Activated CD4-positive, alpha-beta T cell treated with anti-CD3 and anti-CD28 coated beads for 24 hours (primary cell): ENCODE data around the gene RNF151.
"Not testable (repeated sequence)": the region's sequence is repeated elsewhere in the genome, so short reads cannot be mapped to it uniquely, and the experiment has no call there.

Experiments
- DNase-seq, 2 donors: peaks; one replicate each; pipeline ENCODE4 v3.0.0-alpha.2; 2020; ENCODE audit warnings: low read depth in 2 of 2

The RNF151 gene

GRCh38 chr16:1938910-1939309 is 27.7 kb upstream of the RNF151 start:
- DNase-seq = no peak

- not testable (repeated sequence) for DNase-seq
These were observed 26.8 kb upstream of the RNF151 start for GRCh38 chr16:1939833-1940232.

- DNase-seq = no peak
These were observed 26.1 kb upstream of the RNF151 start for GRCh38 chr16:1940273-1941161.

GRCh38 chr16:1941162-1942046 is 25.3 kb upstream of the RNF151 start:
- no peak for DNase-seq

GRCh38 chr16:1942047-1942809 is 24.4 kb upstream of the RNF151 start:
- no peak for DNase-seq

GRCh38 chr16:1942810-1943726 is 23.6 kb upstream of the RNF151 start, which contains the start of gene MSRB1:
TSS of gene MSRB1 (minus strand) at chr16:1943199. CDS start at chr16:1943156, 43 bp downstream.
- DNase-seq = peak; percentile 99 to 100

- DNase-seq = no peak
These were observed 21.9 kb upstream of the RNF151 start for GRCh38 chr16:1944612-1945199.

GRCh38 chr16:1945559-1946391 is 20.9 kb upstream of the RNF151 start:
- no peak for DNase-seq

GRCh38 chr16:1946495-1947368 is 19.9 kb upstream of the RNF151 start:
- DNase-seq = no peak

GRCh38 chr16:1947369-1947670 is 19.3 kb upstream of the RNF151 start:
- no peak for DNase-seq

- no peak for DNase-seq
These were observed 17.1 kb upstream of the RNF151 start for GRCh38 chr16:1949507-1949906.

GRCh38 chr16:1950047-1950446 is 16.6 kb upstream of the RNF151 start:
- no peak for DNase-seq

- no peak for DNase-seq
These were observed 16.1 kb upstream of the RNF151 start for GRCh38 chr16:1950559-1950958.

- no peak for DNase-seq
These were observed 12.9 kb upstream of the RNF151 start for GRCh38 chr16:1953734-1954133.

- DNase-seq = not testable (repeated sequence)
These were observed 9.1 kb upstream of the RNF151 start for GRCh38 chr16:1957434-1958142.

GRCh38 chr16:1958143-1958491 is 8.5 kb upstream of the RNF151 start:
- not testable (repeated sequence) for DNase-seq

- DNase-seq = no peak
These were observed 7.9 kb upstream of the RNF151 start for GRCh38 chr16:1958715-1959268.
